Caco-2 (cell line): ENCODE measurements around the gene GMPPA. TPM values are rescaled to one million over a fixed set of nuclear protein-coding genes. Genes with fewer than 3 reads are reported as not detected.

Source experiments
- BruUV-seq: library from RNA; stranded (reverse); fragments of 400-500 nt; replicated peaks from 2 replicates; lab custom pipeline; 2021; lab: Mats Ljungman, UMichigan
- CTCF ChIA-PET: fragments of 300-600 bp; sonication (Branson Sonifier 250); formaldehyde crosslinking; loops from one replicate; lab custom pipeline; 2022; ENCODE audit warnings: antibody characterized with exemption; lab: Charles Lee
- POLR2A ChIA-PET: fragments of 300-600 bp; sonication (Branson Sonifier 250); formaldehyde crosslinking; loops from one replicate; lab custom pipeline; 2022; ENCODE audit warnings: antibody characterized with exemption; lab: Charles Lee
- DNase-seq, 2 experiments: peaks; one replicate each; pipeline versions ENCODE4 v3.0.0 to v3.0.0-alpha.2; 2020 to 2022
- H3K27me3 ChIP-seq: replicated peaks from 2 replicates; pipeline ENCODE4 v1.6.0; 2011; ENCODE audit warnings: low read length; ENCODE audit not compliant: control insufficient read depth, insufficient read depth
- H3K36me3 ChIP-seq: 2 replicates; pipeline ENCODE4 v1.5.1; 2011; ENCODE audit warnings: low read length; ENCODE audit not compliant: control insufficient read depth, insufficient read depth
- H3K4me1 ChIP-seq: fragments of 250-450 bp; sonication (Bioruptor Pico); 2 replicates; pipeline ENCODE4 v1.5.1; 2020; ENCODE audit warnings: mild to moderate bottlenecking
- H3K4me3 ChIP-seq: 2 replicates; pipeline ENCODE4 v1.5.1; 2011; ENCODE audit warnings: low read depth, mild to moderate bottlenecking, control low read depth, low read length
- H3K9me3 ChIP-seq: fragments of 250-450 bp; sonication (Bioruptor Pico); 2 replicates; pipeline ENCODE4 v1.5.1; 2020; ENCODE audit warnings: mild to moderate bottlenecking, moderate library complexity
- H3K27ac Mint-ChIP-seq: one replicate; pipeline ENCODE4 v1.8.0; 2022; ENCODE audit warnings: mixed read lengths; ENCODE audit not compliant: unreplicated experiment
- H3K27me3 Mint-ChIP-seq: one replicate; pipeline ENCODE4 v1.8.0; 2022; ENCODE audit warnings: mixed read lengths; ENCODE audit not compliant: insufficient read depth, unreplicated experiment
- H3K36me3 Mint-ChIP-seq: one replicate; pipeline ENCODE4 v1.8.0; 2022; ENCODE audit warnings: mild to moderate bottlenecking, mixed read lengths; ENCODE audit not compliant: insufficient read depth, unreplicated experiment
- H3K4me1 Mint-ChIP-seq: one replicate; pipeline ENCODE4 v1.8.0; 2022; ENCODE audit warnings: low read depth, mixed read lengths; ENCODE audit not compliant: unreplicated experiment
- H3K4me3 Mint-ChIP-seq: one replicate; pipeline ENCODE4 v1.8.0; 2022; ENCODE audit warnings: mild to moderate bottlenecking, moderate library complexity, mixed read lengths; ENCODE audit not compliant: unreplicated experiment
- H3K9me3 Mint-ChIP-seq: one replicate; pipeline ENCODE4 v1.8.0; 2022; ENCODE audit warnings: mixed read lengths; ENCODE audit not compliant: unreplicated experiment
- CTCF ChIP-seq, 2 experiments: fragments of 200-600 bp in 1 of 2; IDR thresholded peaks; 1 replicate in 1 of 2; 2 replicates in 1 of 2; pipeline versions ENCODE4 v1.5.1 to v1.8.0; 2011 to 2022; ENCODE audit warnings: antibody characterized with exemption in 1 of 2, control low read depth in 1 of 2, inconsistent platforms in 1 of 2, low read depth in 1 of 2, low read length in 1 of 2, mild to moderate bottlenecking in 1 of 2, moderate library complexity in 1 of 2; ENCODE audit not compliant: insufficient read depth in 1 of 2, severe bottlenecking in 1 of 2, unreplicated experiment in 1 of 2
- intact Hi-C: fragments of 100-400 bp; cut with micrococcal nuclease; formaldehyde crosslinking; loops from one replicate; pipeline ENCODE4 v1.10.0; 2022; ENCODE audit not compliant: unreplicated experiment
- total RNA-seq: library from RNA; stranded (reverse); gene quantifications from 2 replicates; pipeline ENCODE4 v1.2.3, GENCODE V29; 2022

Gene GMPPA
- total RNA-seq, 1 experiment from 2014 or later: 53.7 TPM

GRCh38 chr2:219461047-219461514 lies 37.6 kb upstream of the GMPPA start:
- Histone ChIP-seq H3K4me3 (no peak overlapping the region), H3K27me3 (no peaks in the 10 kb centered on the region), H3K9me3 (no peaks in the 10 kb centered on the region), H3K4me1 (0 out of 2 replicates have a peak, but pooled peaks cover 4% of the 10 kb centered on the region), H3K36me3 (no peaks in the 10 kb centered on the region)
- TF ChIP-seq CTCF (IDR thresholded peaks at IDR 0.05; ENCODE audit: insufficient read depth in 1 of 2, low read depth in 1 of 2, low read length in 1 of 2, severe bottlenecking in 1 of 2, unreplicated experiment in 1 of 2): no peak
- H3K36me3 Mint-ChIP-seq: peaks cover 7% of the 10 kb centered on the region
- BruUV-seq: no TSS peak
- no peaks in the 10 kb centered on the region for H3K9me3 Mint-ChIP-seq
- ChIA-PET POLR2A (no interaction called here), CTCF (interaction anchor here (0.5 to 1.5 kb wide), 6 partner anchors 15 to 521 kb away, joined by 3 to 7 read pairs (median 4); no protein-coding TSS in a partner anchor)
- no peak for DNase-seq
- intact Hi-C loops: no loop called here
- no peak overlapping the region for H3K27ac Mint-ChIP-seq
- H3K4me3 Mint-ChIP-seq: no peak overlapping the region
- peaks cover 7% of the 10 kb centered on the region for H3K4me1 Mint-ChIP-seq
- no peaks in the 10 kb centered on the region for H3K27me3 Mint-ChIP-seq

- no peaks in the 10 kb centered on the region for H3K27me3 ChIP-seq
- TF ChIP-seq CTCF (IDR thresholded peaks at IDR 0.05; ENCODE audit: insufficient read depth in 1 of 2, low read depth in 1 of 2, low read length in 1 of 2, severe bottlenecking in 1 of 2, unreplicated experiment in 1 of 2): no peak
- CTCF ChIA-PET: interaction anchor here (0.6 to 1.5 kb wide), 3 partner anchors 34 to 520 kb away, joined by 3 to 7 read pairs (median 6); no protein-coding TSS in a partner anchor
- Mint-ChIP-seq H3K9me3 (no peaks in the 10 kb centered on the region), H3K27me3 (no peaks in the 10 kb centered on the region), H3K27ac (no peak overlapping the region), H3K4me3 (no peak overlapping the region), H3K36me3 (peaks cover 7% of the 10 kb centered on the region), H3K4me1 (peaks cover 7% of the 10 kb centered on the region)
- H3K4me1 ChIP-seq: 0 out of 2 replicates have a peak, but pooled peaks cover 4% of the 10 kb centered on the region
- no peak for DNase-seq
- intact Hi-C loops: no loop called here
- H3K36me3 ChIP-seq: no peaks in the 10 kb centered on the region
- H3K9me3 ChIP-seq: no peaks in the 10 kb centered on the region
- POLR2A ChIA-PET: no interaction called here
- H3K4me3 ChIP-seq: no peak overlapping the region
- BruUV-seq: no TSS peak
Measured at GRCh38 chr2:219461669-219462068, 37.0 kb upstream of the GMPPA start.

GRCh38 chr2:219462349-219462748 lies 36.3 kb upstream of the GMPPA start:
- Histone ChIP-seq H3K27me3 (no peaks in the 10 kb centered on the region), H3K4me3 (no peak overlapping the region), H3K36me3 (no peaks in the 10 kb centered on the region), H3K9me3 (no peaks in the 10 kb centered on the region), H3K4me1 (0 out of 2 replicates have a peak, but pooled peaks cover 4% of the 10 kb centered on the region)
- Mint-ChIP-seq H3K9me3 (no peaks in the 10 kb centered on the region), H3K4me1 (peaks cover 7% of the 10 kb centered on the region), H3K27me3 (no peaks in the 10 kb centered on the region), H3K4me3 (no peak overlapping the region), H3K27ac (no peak overlapping the region), H3K36me3 (peaks cover 7% of the 10 kb centered on the region)
- TF ChIP-seq CTCF (IDR thresholded peaks at IDR 0.05; ENCODE audit: insufficient read depth in 1 of 2, low read depth in 1 of 2, low read length in 1 of 2, severe bottlenecking in 1 of 2, unreplicated experiment in 1 of 2): no peak
- no peak for DNase-seq
- BruUV-seq: no TSS peak
- intact Hi-C loops: no loop called here
- ChIA-PET CTCF (interaction anchor here (1.0 to 1.3 kb wide), 2 partner anchors 47 to 68 kb away, joined by 4 to 6 read pairs; no protein-coding TSS in a partner anchor), POLR2A (no interaction called here)
